NCI-H146 (cell line): ENCODE data around the gene PPP1R12C.
"Not testable (repeated sequence)": the region's sequence is repeated elsewhere in the genome, so short reads cannot be mapped to it uniquely, and the experiment has no call there.

Source experiments
- DNase-seq: peaks from one replicate; lab custom pipeline; 2025; lab: John Stamatoyannopoulos, UW

The PPP1R12C gene

GRCh38 chr19:55116859-55117662 is at the start of gene PPP1R12C:
Gene PPP1R12C, minus strand, starts transcription at chr19:55117637. Its CDS starts 94 bp downstream, at chr19:55117543.
- peak; percentile 36 for DNase-seq

GRCh38 chr19:55166530-55167268 is 49.3 kb upstream of the PPP1R12C start, which contains the start of gene DNAAF3:
Gene DNAAF3, minus strand, starts transcription at chr19:55166613. Its CDS starts 200 bp downstream, at chr19:55166413.
- peak; percentile 99 for DNase-seq

- DNase-seq: peak; percentile 83
These were observed 48.6 kb upstream of the PPP1R12C start for GRCh38 chr19:55165952-55166529.

- peak; percentile 48 for DNase-seq
These were observed 44.3 kb upstream of the PPP1R12C start for GRCh38 chr19:55161571-55162322.

GRCh38 chr19:55160986-55161365 is 43.5 kb upstream of the PPP1R12C start:
- no peak for DNase-seq

GRCh38 chr19:55160128-55160985 is 42.9 kb upstream of the PPP1R12C start:
- peak; percentile 95 for DNase-seq

- peak; percentile 45 for DNase-seq
These were observed 41.7 kb upstream of the PPP1R12C start for GRCh38 chr19:55158848-55159749.

- DNase-seq: no peak
These were observed 41.0 kb upstream of the PPP1R12C start for GRCh38 chr19:55158423-55158822.

- no peak for DNase-seq
These were observed 39.8 kb upstream of the PPP1R12C start, which contains the start of gene TNNI3 for GRCh38 chr19:55157064-55157908. Gene TNNI3, minus strand, starts transcription at chr19:55157732. Its CDS starts 143 bp downstream, at chr19:55157589.

GRCh38 chr19:55156202-55157063 is 39.0 kb upstream of the PPP1R12C start:
- peak; percentile 95 for DNase-seq

GRCh38 chr19:55155784-55156183 is 38.3 kb upstream of the PPP1R12C start:
- not testable (repeated sequence) for DNase-seq

- DNase-seq: no peak
These were observed 36.3 kb upstream of the PPP1R12C start for GRCh38 chr19:55153652-55154264.

- DNase-seq: no peak
These were observed 34.6 kb upstream of the PPP1R12C start for GRCh38 chr19:55152017-55152416.

- DNase-seq: no peak
These were observed 31.9 kb upstream of the PPP1R12C start, which contains the start of gene TNNT1 for GRCh38 chr19:55149078-55150003. Gene TNNT1, minus strand, starts transcription at chr19:55149206. Its CDS starts 2,049 bp downstream, at chr19:55147157.

GRCh38 chr19:55147545-55148251 is 30.3 kb upstream of the PPP1R12C start:
- DNase-seq: peak; percentile 49
